Thoracic aorta (tissue), 2 donors: ENCODE measurements around the gene CDKL4. TPM values are rescaled to one million over a fixed set of nuclear protein-coding genes. Genes with fewer than 3 reads are reported as not detected.

Experiments
- ATAC-seq: fragments of 150-250 bp; one replicate; pipeline ENCODE4 v1.8.0; 2017; ENCODE audit warnings: low read depth; ENCODE audit not compliant: insufficient number of reproducible peaks, low FRiP score
- DNase-seq: peaks from one replicate; pipeline ENCODE4 v3.0.0-alpha.2; 2020; ENCODE audit warnings: low spot score
- H3K27ac ChIP-seq, 2 donors: fragments of 200-600 bp; sonication (generic); 1 replicate in 1 of 2; 2 replicates in 1 of 2; pipeline ENCODE4 v1.5.1; 2016; ENCODE audit warnings: mild to moderate bottlenecking in 2 of 2, moderate library complexity in 2 of 2
- H3K27me3 ChIP-seq: fragments of 200-600 bp; sonication (generic); replicated peaks from 2 replicates; pipeline ENCODE4 v1.6.0; 2016; ENCODE audit warnings: mild to moderate bottlenecking; ENCODE audit not compliant: insufficient read depth
- H3K36me3 ChIP-seq: fragments of 200-600 bp; sonication (generic); one replicate; pipeline ENCODE4 v1.5.1; 2016
- H3K4me1 ChIP-seq, 2 donors: fragments of 200-600 bp; sonication (generic); 1 replicate in 1 of 2; 2 replicates in 1 of 2; pipeline versions ENCODE4 v1.5.1 to v1.6.0; 2016; ENCODE audit warnings: low read depth in 2 of 2, mild to moderate bottlenecking in 1 of 2; ENCODE audit not compliant: control insufficient read depth in 1 of 2
- H3K4me3 ChIP-seq: fragments of 200-600 bp; sonication (generic); 2 replicates; pipeline ENCODE4 v1.5.1; 2016; ENCODE audit warnings: mild to moderate bottlenecking
- H3K9me3 ChIP-seq: fragments of 200-600 bp; sonication (generic); 2 replicates; pipeline ENCODE4 v1.5.1; 2016
- CTCF ChIP-seq: fragments of 200-600 bp; sonication (generic); IDR thresholded peaks from one replicate; pipeline ENCODE4 v1.5.1; 2019; ENCODE audit warnings: antibody characterized with exemption
- total RNA-seq, 2 donors: library from RNA; depleted of rRNA; stranded (reverse); fragments of >200 nt; gene quantifications; one replicate each; pipeline versions ENCODE4 v1.1.0 to v1.2.3, GENCODE V29; 2016

CDKL4 gene
- total RNA-seq, 2 donors from 2014 or later, result 2.6 TPM; not detected in 1

- DNase-seq (no peak), ATAC-seq (no peak)
- H3K27ac ChIP-seq, result no peak overlapping the region
- H3K4me3 ChIP-seq, result no peak overlapping the region
- TF ChIP-seq CTCF, result no peak
- peaks cover 3 to 21% of the 10 kb centered on the region in 2 donors for H3K4me1 ChIP-seq
- no peaks in the 10 kb centered on the region for H3K27me3 ChIP-seq
- no peaks in the 10 kb centered on the region for H3K36me3 ChIP-seq
- H3K9me3 ChIP-seq, result no peaks in the 10 kb centered on the region
These were observed 11.6 kb downstream of the CDKL4 start for GRCh38 chr2:39232141-39232540.

- Histone ChIP-seq H3K27me3 (no peaks in the 10 kb centered on the region), H3K9me3 (no peaks in the 10 kb centered on the region), H3K27ac (no peak overlapping the region), H3K4me3 (peak overlapping the region; percentile 61), H3K36me3 (no peaks in the 10 kb centered on the region), H3K4me1 (peaks cover 3 to 21% of the 10 kb centered on the region in 2 donors)
- no peak for DNase-seq
- no peak for ATAC-seq
- TF ChIP-seq CTCF, result no peak
These were observed 15.2 kb downstream of the CDKL4 start for GRCh38 chr2:39228413-39229209.

DNA sequence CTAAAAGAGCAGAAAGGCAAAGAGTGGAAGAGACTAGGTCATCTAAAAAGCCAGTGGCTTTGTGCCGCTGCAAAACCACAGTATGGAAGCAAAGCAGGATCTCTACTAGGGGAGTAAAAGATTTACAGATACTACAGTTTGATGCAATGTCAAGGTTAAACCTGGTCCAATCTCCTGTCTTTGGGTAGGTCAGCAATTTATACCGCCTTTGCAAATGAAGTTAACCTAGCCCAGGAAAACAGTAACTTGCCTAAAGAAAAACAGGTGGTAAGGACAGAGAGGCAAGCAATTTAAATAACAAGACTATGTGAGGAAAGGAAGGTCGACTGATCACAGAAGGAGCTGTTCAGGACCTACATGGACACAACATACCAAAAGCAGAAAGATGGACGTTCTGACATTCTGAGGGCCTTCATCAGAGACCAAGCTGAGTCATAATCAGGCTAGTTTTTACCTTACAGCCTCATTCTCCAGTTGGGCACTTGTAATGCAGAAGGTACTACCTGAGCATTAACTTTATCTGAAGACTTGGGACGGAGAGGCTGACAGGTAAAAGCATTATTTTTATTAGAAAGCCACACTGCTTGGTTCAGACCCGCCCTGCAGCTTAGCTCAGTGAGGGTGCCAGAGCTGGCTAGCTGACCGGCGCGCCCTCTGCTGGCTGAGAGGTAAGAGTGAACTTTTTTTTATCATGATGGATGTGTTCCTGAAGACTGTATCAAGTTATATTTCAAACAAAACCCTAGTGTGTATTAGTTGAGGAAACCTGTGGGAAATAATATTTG, 15.9 kb downstream of the CDKL4 start:
- no peak overlapping the region for H3K27ac ChIP-seq
- TF ChIP-seq CTCF, result peak; percentile 79
- peaks cover 3 to 21% of the 10 kb centered on the region in 2 donors for H3K4me1 ChIP-seq
- H3K27me3 ChIP-seq, result no peaks in the 10 kb centered on the region
- no peaks in the 10 kb centered on the region for H3K9me3 ChIP-seq
- peak overlapping the region; percentile 61 for H3K4me3 ChIP-seq
- DNase-seq, result no peak
- H3K36me3 ChIP-seq, result no peaks in the 10 kb centered on the region
- ATAC-seq, result peak; percentile 70

DNA sequence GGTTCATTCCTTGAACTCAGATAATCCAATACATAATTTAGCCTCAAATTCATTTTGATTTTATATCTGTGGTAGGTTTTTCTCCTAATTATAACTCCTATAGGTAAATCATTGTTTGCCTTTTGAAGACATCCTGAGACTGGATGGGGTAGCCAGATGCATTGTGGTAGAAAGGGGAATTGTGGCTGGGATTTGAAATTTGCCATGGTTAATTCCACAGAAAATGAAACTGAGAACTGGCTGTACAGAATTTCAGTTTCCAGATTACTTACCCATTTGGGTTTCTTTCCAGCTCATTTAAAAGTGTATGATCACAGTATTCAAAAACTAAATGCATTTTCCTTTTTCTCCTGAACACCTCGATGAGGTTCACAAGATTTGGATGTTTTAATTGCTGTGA, 18.2 kb downstream of the CDKL4 start:
- no peaks in the 10 kb centered on the region for H3K36me3 ChIP-seq
- no peak for TF ChIP-seq CTCF
- peaks cover 3 to 21% of the 10 kb centered on the region in 2 donors for H3K4me1 ChIP-seq
- no peak for ATAC-seq
- H3K4me3 ChIP-seq, result no peak overlapping the region
- no peak overlapping the region for H3K27ac ChIP-seq
- no peaks in the 10 kb centered on the region for H3K9me3 ChIP-seq
- H3K27me3 ChIP-seq, result no peaks in the 10 kb centered on the region
- no peak for DNase-seq

- Histone ChIP-seq H3K27ac (no peak overlapping the region), H3K9me3 (no peaks in the 10 kb centered on the region), H3K36me3 (no peaks in the 10 kb centered on the region), H3K27me3 (no peaks in the 10 kb centered on the region), H3K4me3 (no peak overlapping the region), H3K4me1 (peaks cover 0 to 13% of the 10 kb centered on the region in 2 donors)
- no peak for TF ChIP-seq CTCF
- DNase-seq (no peak), ATAC-seq (no peak)
These were observed 19.9 kb downstream of the CDKL4 start for GRCh38 chr2:39223909-39224308.
